ENCODE data around the gene ICAM3.

ICAM3 gene

DNA sequence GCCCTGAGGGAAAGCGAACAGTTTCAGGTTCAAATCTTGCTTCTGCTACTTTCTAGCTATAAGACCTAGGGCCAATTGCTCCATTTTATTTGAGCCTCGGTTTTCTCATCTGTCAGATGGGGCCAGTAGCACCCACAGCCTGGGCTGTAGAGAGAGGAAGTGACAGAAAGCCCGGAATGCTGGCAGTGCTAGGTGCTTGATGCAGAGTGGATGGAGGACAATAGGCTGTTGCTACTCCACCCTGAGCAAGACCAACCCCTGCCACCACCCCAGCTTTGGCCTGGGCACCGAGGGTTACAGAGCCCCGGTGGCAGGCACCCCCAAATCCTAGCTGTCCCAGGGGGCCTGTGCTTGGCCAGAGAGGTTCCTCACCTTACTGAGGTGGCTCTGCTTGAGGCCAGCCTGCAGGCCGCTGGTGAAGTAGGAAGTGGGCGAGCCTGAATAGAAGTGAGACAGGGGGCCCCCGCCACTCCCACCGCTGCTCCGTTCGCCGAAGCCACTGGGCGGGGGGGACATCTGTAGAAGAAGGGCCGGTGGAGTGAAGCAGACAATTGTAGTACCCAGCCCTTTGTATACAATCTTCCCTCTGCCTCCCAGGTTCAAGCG, 21.5 kb downstream of the ICAM3 start:
- Mint-ChIP-seq H3K27me3 (no peaks in the 10 kb centered on the region), H3K9me3 (ENCODE audit: low read depth) (no peaks in the 10 kb centered on the region), H3K4me1 (ENCODE audit: low read depth) (peaks cover 14% of the 10 kb centered on the region), H3K27ac (no peak overlapping the region), H3K4me3 (no peak overlapping the region), H3K36me3 (no peaks in the 10 kb centered on the region)

DNA sequence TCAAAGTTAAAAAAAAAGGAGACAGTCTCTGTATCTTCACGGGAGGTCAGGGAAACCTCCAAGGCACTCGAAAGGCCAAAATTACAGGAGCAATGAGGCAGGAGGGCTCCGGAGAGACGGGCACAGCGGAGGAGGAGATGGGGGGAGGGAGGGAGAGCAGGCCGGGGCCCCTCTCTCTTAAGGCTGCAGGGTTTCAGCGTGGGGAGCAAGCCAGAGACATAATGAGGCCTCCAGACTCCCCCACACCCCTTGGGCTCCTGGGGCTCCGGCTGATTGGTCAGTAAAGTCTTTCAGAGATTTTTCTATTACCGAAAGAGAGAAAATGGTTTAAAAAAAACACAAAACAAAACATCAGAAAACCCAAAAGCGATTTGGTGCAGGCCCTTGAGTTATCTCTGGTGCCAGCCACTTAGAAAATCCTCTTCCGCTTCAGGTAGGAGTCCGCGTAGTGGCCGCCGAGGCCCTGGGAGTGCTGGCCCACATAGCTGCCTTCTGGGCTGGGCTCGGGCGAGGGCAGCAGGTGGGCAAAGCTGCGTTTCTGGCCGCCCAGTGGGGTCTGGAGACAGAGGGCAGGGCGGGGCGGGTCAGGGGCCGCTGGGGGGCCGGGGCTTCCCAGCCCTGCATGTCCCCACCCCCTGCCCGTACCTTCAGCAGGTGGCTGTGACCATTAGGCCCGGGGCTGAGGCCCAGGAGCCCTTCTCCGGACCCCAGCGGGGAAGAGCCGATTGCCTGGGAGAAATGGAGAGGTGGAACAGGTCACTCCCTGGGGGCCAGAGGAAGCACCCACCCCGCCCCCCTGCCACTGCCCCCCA, 22.2 kb downstream of the ICAM3 start:
- H3K27ac Mint-ChIP-seq = no peak overlapping the region
- H3K36me3 Mint-ChIP-seq = no peaks in the 10 kb centered on the region
- no peak overlapping the region for H3K4me3 Mint-ChIP-seq
- H3K4me1 Mint-ChIP-seq (ENCODE audit: low read depth) = peaks cover 14% of the 10 kb centered on the region
- H3K9me3 Mint-ChIP-seq (ENCODE audit: low read depth) = no peaks in the 10 kb centered on the region
- no peaks in the 10 kb centered on the region for H3K27me3 Mint-ChIP-seq

DNA sequence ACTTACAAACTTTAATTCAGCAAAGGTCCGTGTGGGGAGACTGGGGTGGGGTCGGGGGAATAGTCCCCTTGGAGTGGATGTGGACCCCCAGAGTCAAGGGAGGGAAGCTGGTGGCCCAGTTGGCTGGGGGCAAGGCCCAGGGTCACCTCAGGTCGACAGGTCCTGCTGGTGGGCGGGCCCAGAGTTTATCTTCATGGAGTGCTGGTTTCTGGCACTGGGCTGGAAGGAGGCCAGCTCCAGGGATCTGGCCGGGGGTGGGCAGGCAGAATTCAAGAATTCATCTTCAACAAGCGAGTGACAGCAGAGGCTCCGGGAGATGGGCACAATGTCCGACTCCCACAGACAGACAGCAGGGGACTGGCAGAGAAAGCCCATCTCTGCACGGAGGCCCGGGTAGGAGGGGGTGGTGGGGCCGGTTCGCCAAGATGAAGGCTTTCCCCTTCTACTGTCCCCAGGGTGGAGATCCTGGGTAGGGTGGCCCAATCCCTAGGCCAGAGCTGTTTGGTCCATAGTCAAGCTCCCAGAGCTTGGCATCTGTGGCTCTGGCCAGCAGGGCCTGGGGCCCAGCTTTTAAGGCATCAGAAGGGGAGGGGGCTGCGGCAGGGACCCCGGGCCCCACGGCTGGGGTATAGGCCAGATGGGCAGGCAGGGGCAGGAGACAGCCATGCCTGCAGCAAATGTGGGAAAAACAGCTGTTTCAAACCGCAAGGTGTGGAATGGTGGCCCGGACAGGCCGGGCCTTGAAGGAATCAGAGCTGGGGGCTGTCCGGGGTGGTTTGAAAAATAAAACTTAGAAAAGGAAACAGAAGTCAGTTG, 23.0 kb downstream of the ICAM3 start:
- Mint-ChIP-seq H3K27me3 (no peaks in the 10 kb centered on the region), H3K4me1 (ENCODE audit: low read depth) (peaks cover 14% of the 10 kb centered on the region), H3K4me3 (peak overlapping the region; percentile 97), H3K36me3 (no peaks in the 10 kb centered on the region), H3K9me3 (ENCODE audit: low read depth) (no peaks in the 10 kb centered on the region), H3K27ac (peak overlapping the region; percentile 55)

DNA sequence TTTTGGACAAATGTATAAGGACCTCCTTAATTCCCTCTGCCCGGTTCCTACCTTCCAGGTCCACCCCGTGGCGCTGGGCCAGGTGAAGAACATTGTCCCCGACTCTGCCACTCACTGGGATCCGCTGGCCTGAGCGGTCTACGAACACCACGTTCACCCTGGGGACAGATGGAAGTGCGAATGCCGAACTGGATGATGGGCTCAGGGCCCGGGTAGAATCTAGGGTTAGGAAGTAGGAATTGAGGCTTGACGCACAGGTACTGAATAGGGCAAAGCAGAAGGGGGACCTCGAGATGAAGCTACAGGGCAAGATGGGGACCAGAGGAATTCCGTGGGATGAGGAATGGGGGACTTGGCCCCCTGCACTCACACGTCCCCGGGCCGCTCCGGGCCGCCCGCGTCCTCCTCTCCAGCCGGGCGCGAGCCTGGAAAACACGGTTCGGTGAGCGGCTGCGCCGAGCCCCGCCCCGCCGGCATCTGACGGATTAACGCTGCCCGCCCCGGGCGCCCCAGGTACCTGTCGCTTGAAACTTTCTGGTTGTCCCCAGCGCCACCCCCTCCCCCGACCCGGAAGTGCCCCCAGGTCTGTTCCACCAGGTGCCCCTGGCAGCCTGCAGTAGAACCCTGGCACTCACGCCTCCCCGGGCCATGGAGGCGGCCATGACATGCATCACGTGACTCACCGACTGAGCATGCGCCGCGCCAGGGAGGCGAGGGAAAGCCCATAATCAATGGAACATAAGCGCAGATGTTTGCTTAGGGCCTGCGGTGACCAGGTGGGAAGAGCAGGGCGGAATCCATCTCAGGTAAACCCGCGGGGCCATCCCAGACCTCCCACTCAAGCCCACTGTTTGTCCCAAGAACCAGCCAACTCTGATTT, 23.8 kb downstream of the ICAM3 start, which contains the start of gene FDX2:
Gene FDX2, minus strand, starts transcription at position 681 of the 880 bp plus-strand sequence. Its CDS starts 19 bp downstream, at position 662.
- Mint-ChIP-seq H3K4me3 (peak within 1 kb of the TSS; percentile 97), H3K9me3 (ENCODE audit: low read depth) (no peaks in the 10 kb centered on the region), H3K27ac (peak within 1 kb of the TSS; percentile 86), H3K36me3 (no peaks in the 10 kb centered on the region), H3K4me1 (ENCODE audit: low read depth) (peaks cover 14% of the 10 kb centered on the region), H3K27me3 (no peaks in the 10 kb centered on the region)

DNA sequence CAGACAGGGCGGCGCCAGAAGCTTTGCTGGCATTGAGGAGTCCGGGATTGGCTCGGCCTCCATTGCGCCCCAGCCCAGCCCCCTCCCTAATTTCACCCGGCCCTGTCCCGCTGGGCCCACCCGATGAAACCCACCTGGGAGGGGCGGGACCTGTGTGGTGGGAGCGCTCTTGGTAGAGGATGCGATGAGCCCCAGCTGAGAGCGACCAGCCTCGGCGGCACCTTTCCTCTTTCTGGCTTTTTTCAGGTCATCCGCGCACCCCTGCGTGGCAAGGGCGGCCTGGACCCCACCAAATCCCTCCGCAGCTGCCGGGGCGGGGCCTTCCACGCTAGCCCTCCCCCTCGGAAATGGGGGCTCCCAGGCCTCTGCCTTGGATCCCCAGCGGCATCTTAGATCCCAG, 30.0 kb downstream of the ICAM3 start, which contains the start of gene ZGLP1:
Gene ZGLP1, minus strand, starts transcription at position 393 of the 400 bp plus-strand sequence.
- Mint-ChIP-seq H3K4me3 (no peak within 1 kb of the TSS), H3K27me3 (no peaks in the 10 kb centered on the region), H3K4me1 (ENCODE audit: low read depth) (peaks cover 3% of the 10 kb centered on the region), H3K27ac (no peak within 1 kb of the TSS), H3K9me3 (ENCODE audit: low read depth) (no peaks in the 10 kb centered on the region), H3K36me3 (no peaks in the 10 kb centered on the region)

DNA sequence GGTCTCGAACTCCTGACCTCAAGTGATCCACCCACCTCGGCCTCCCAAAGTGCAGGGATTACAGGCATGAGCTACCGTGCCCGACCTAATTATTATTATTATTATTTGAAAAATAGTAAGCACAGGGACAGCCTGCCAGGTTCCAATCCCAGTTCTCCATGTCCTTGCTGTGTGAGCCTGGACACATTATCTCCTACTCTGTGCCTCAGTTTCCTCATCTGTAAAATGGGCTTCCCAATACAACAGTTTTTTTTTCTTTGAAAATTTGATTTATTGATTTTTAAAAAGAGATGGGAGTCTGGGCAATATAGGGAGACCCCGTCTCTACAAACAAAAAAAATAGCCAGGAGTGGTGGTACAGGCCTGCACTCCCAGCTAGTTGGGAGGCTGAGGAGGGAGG, 33.1 kb downstream of the ICAM3 start:
- Mint-ChIP-seq H3K4me1 (ENCODE audit: low read depth) (peaks cover 4% of the 10 kb centered on the region), H3K9me3 (ENCODE audit: low read depth) (no peaks in the 10 kb centered on the region), H3K27ac (no peak overlapping the region), H3K36me3 (no peaks in the 10 kb centered on the region), H3K27me3 (no peaks in the 10 kb centered on the region), H3K4me3 (no peak overlapping the region)

DNA sequence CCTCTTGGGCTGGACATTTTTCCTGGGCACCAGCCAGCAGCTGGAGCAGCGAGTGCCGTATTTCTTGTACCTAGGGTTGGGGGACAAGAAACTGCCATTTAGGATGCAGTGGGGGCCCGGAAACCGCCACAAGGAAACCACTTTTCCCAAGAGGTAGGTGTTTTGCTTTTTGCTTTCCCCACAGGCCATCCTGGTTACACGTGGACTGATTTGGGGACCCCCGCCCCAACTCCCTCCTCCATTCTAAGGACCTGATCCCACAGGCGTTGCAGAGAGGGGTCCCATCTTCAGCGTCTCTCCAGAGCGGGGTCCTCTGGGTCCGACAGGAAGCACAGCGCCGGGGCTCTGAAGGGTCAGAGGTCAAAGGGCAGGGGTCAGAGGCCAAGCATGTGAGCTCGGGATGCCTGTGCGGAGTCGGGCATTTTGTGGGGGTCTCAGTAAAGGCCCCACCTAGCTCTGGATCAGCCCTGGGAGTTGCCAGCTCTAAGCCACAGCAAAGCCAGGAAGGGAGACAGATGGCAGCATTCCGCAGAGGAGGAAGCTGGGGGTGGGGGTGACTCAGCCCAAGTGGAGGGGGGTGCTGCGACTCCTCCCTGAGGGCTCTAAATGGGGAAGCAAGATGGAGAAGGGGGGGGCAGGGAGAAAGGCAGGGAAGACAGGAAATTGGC, 34.2 kb downstream of the ICAM3 start:
- Mint-ChIP-seq H3K27ac (no peak overlapping the region), H3K4me3 (no peak overlapping the region), H3K4me1 (ENCODE audit: low read depth) (peaks cover 4% of the 10 kb centered on the region), H3K9me3 (ENCODE audit: low read depth) (no peaks in the 10 kb centered on the region), H3K27me3 (no peaks in the 10 kb centered on the region), H3K36me3 (no peaks in the 10 kb centered on the region)

DNA sequence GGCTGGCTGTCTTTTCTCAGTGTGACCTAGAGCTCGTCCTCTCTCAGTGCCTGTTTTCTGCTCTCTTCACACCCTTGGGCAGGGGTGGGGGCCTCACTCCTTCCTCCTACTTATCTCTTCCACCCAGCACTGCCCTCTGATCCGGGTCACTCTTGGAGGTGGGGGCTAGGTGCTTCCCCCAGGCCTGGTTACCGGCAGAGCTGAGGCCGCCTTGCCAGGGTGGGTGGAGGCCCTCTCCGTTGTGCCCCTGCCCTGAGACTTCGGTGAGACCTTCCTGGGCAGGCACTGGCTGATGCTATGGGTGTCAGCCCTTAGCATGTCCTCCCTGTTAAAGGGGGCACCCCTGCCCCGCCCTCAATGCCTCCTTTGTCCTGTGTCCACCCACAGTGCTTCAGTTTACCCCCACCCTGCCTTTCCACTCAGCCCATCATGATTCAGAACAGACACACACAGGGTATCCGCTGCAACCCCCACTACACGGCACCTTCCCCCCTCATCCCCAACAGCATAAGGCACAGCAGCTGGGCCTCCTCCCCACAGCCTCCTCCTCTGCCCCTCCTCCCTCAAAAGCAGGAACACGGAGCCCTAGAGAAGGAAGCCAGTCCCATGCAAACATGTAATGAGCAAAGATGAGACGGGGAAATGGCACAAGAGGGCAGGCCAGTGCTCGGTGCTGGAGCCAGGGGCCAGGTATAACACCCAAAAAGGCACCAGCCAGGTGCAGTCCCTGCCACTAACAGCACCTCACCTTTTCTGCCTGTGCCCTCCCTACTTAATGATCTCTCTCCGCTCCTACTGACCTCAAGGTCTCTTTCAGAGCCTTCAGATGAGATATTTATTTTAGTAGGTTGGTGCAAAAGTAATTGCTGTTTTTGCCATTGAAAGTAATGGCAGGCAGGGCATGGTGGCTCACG, 39.6 kb downstream of the ICAM3 start:
- H3K9me3 Mint-ChIP-seq (ENCODE audit: low read depth) = no peaks in the 10 kb centered on the region
- no peak overlapping the region for H3K27ac Mint-ChIP-seq
- H3K4me3 Mint-ChIP-seq = no peak overlapping the region
- H3K4me1 Mint-ChIP-seq (ENCODE audit: low read depth) = peaks cover 10% of the 10 kb centered on the region
- H3K27me3 Mint-ChIP-seq = peaks cover 5% of the 10 kb centered on the region
- H3K36me3 Mint-ChIP-seq = no peaks in the 10 kb centered on the region

DNA sequence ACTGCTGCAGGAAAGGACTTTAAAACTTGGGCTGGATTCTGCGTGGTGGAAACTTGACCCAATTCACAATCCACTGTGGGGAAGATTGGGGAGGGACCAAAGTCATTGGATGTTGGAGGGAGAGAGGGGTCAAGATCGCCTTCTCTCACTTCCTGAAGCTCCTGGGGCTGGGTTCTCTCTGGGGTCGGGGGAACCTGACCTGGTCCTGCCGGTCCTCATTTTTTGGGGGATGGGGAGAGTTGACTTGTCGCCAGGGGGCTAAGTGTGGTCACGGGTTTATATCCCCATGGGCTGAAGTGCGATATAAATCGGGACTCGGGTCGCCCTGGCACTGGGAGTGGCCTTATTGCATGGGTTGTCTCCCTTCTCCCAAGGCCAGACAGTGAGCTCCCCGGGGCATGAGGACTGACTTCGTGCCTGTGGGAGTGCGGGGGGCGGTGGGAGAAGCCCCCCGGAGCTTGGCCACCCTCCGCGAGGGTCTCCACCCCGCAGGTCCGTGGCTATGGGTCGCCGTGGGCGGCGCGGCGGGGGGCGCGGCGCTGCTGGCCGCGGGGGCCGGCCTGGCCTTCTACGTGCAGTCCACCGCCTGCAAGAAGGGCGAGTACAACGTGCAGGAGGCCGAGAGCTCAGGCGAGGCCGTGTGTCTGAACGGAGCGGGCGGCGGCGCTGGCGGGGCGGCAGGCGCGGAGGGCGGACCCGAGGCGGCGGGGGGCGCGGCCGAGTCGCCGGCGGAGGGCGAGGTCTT, 43.4 kb downstream of the ICAM3 start:
- Mint-ChIP-seq H3K36me3 (no peaks in the 10 kb centered on the region), H3K9me3 (ENCODE audit: low read depth) (no peaks in the 10 kb centered on the region), H3K4me3 (peak overlapping the region; percentile 81), H3K27ac (no peak overlapping the region), H3K27me3 (peaks cover 10% of the 10 kb centered on the region), H3K4me1 (ENCODE audit: low read depth) (peaks cover 30% of the 10 kb centered on the region)

DNA sequence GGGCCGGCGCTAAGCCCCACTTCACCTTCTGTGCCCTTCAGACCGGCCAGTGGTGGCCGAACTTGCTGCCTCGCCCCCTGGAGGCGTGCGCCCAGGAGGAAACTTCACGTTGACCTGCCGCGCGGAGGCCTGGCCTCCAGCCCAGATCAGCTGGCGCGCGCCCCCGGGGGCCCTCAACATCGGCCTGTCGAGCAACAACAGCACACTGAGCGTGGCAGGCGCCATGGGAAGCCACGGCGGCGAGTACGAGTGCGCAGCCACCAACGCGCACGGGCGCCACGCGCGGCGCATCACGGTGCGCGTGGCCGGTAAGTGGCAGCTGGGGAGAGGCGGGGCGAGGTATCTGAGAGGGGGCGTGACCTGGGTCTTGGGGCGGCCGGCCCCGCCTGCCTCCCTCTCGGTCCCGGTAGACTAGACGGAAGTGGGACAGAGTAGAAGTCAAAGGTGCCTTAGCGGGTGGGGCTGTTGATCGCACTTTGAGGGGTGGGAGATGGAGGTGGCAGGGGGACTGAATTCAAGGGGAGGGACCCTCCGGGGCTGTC, 44.0 kb downstream of the ICAM3 start:
- H3K4me3 Mint-ChIP-seq = peak overlapping the region; percentile 81
- peaks cover 34% of the 10 kb centered on the region for H3K4me1 Mint-ChIP-seq (ENCODE audit: low read depth)
- no peak overlapping the region for H3K27ac Mint-ChIP-seq
- H3K9me3 Mint-ChIP-seq (ENCODE audit: low read depth) = no peaks in the 10 kb centered on the region
- no peaks in the 10 kb centered on the region for H3K36me3 Mint-ChIP-seq
- H3K27me3 Mint-ChIP-seq = peaks cover 11% of the 10 kb centered on the region

DNA sequence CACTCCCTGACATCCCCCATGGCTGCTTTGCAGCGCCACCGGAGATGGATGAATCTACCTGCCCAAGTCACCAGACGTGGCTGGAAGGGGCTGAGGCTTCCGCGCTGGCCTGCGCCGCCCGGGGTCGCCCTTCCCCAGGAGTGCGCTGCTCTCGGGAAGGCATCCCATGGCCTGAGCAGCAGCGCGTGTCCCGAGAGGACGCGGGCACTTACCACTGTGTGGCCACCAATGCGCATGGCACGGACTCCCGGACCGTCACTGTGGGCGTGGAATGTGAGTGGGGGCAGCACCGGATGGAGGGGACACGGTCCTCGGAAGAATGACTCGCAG, 45.1 kb downstream of the ICAM3 start:
- Mint-ChIP-seq H3K9me3 (ENCODE audit: low read depth) (no peaks in the 10 kb centered on the region), H3K4me3 (no peak overlapping the region)

DNA sequence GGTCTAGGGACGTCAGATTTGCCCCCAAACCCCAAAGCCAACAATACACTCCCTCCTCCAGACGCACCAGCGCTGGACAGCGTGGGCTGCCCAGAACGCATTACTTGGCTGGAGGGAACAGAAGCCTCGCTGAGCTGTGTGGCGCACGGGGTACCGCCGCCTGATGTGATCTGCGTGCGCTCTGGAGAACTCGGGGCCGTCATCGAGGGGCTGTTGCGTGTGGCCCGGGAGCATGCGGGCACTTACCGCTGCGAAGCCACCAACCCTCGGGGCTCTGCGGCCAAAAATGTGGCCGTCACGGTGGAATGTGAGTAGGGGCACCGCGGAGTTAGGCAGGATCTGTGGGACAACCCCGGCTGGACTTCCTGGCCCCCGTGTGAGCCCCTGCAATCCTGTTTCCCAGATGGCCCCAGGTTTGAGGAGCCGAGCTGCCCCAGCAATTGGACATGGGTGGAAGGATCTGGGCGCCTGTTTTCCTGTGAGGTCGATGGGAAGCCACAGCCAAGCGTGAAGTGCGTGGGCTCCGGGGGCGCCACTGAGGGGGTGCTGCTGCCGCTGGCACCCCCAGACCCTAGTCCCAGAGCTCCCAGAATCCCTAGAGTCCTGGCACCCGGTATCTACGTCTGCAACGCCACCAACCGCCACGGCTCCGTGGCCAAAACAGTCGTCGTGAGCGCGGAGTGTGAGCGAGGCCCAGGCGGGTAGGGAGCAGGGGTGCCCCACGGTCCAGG, 45.6 kb downstream of the ICAM3 start:
- H3K36me3 Mint-ChIP-seq = no peaks in the 10 kb centered on the region
- no peak overlapping the region for H3K27ac Mint-ChIP-seq
- peaks cover 44% of the 10 kb centered on the region for H3K4me1 Mint-ChIP-seq (ENCODE audit: low read depth)
- H3K9me3 Mint-ChIP-seq (ENCODE audit: low read depth) = no peaks in the 10 kb centered on the region
- H3K4me3 Mint-ChIP-seq = no peak overlapping the region
- H3K27me3 Mint-ChIP-seq = peaks cover 11% of the 10 kb centered on the region

More for the DNA sequence above, 45.1 kb downstream of the ICAM3 start:
- Mint-ChIP-seq H3K27me3 (peaks cover 11% of the 10 kb centered on the region), H3K36me3 (no peaks in the 10 kb centered on the region), H3K27ac (no peak overlapping the region), H3K4me1 (ENCODE audit: low read depth) (peaks cover 39% of the 10 kb centered on the region)

All from activated naive CD8-positive, alpha-beta T cell (primary cell).